ENCODE measurements around the gene PARVB.

PARVB gene

DNA sequence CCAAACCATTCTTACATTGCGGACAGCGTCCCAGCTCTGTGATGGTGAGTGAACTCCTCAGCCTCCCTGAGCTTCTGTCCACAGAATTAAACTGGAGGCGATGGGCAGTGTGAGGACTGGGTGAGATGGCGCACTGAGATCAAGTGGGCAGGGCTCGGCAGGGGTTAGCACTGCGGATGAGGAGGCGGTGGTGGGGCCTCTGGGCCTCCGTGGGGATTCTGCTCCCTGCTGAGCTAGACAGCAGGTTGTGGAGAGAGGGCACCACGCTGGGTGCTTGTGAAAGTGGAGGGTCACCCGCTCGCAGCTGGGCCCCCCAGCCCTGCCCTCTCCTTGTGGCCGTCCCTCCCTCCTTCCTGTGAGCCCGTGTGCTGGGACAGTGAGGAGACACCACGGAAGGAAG is 131.0 kb downstream of the PARVB start:
- Histone ChIP-seq H3K23ac (ENCODE audit: low read depth, low read length, poor library complexity) (no peak overlapping the region), H2AK5ac (ENCODE audit: low read depth, low read length) (peak overlapping the region; percentile 93), H2BK15ac (ENCODE audit: low read length) (peak overlapping the region; percentile 72), H4K8ac (ENCODE audit: low read depth, low read length) (no peak overlapping the region), H3K18ac (ENCODE audit: low read length) (peak overlapping the region; percentile 86), H4K91ac (ENCODE audit: low read depth, low read length, poor library complexity) (no peak overlapping the region), H2AFZ (ENCODE audit: low read length) (no peak overlapping the region), H3K27ac (replicated peaks; ENCODE audit: low read length) (no peak overlapping the region), H3K4me3 (ENCODE audit: low read length in 2 of 2) (no peak overlapping the region), H2BK120ac (ENCODE audit: low read depth, low read length) (peak overlapping the region; percentile 37), H3K79me1 (ENCODE audit: low read depth, low read length) (no peaks in the 10 kb centered on the region), H3K36me3 (replicated peaks in 1 of 2; ENCODE audit: control insufficient read depth in 2 of 2, insufficient read depth in 2 of 2, low read length in 2 of 2) (no peaks in the 10 kb centered on the region), H2BK12ac (ENCODE audit: low read length) (peak overlapping the region; percentile 19), H3K4me1 (ENCODE audit: control insufficient read depth in 2 of 2, insufficient read depth in 1 of 2, low read depth in 1 of 2, low read length in 2 of 2) (peaks cover 13 to 24% of the 10 kb centered on the region in 2 donors), H3K27me3 (ENCODE audit: control insufficient read depth in 3 of 3, insufficient read depth in 3 of 3, low read depth in 1 of 3, low read length in 3 of 3) (no peaks in the 10 kb centered on the region), H3K9ac (ENCODE audit: low read depth, low read length, poor library complexity) (no peak overlapping the region), H2BK5ac (ENCODE audit: low read length) (peak overlapping the region; percentile 43), H3K4ac (ENCODE audit: low read length) (peak overlapping the region; percentile 24), H3K14ac (ENCODE audit: low read length) (peak overlapping the region; percentile 73), H3K4me2 (ENCODE audit: insufficient read depth, low read length, poor library complexity, severe bottlenecking) (no peak overlapping the region), H3K9me3 (replicated peaks in 1 of 2; ENCODE audit: control insufficient read depth in 2 of 2, insufficient read depth in 1 of 2, low read depth in 1 of 2, low read length in 2 of 2) (no peaks in the 10 kb centered on the region)
- WGBS, 2 donors (ENCODE audit: extremely low coverage in 2 of 2, insufficient read length in 2 of 2, insufficient replicate concordance in 1 of 2) = no CpG with 5 or more reads among the region's 14 CpGs
- no peak for DNase-seq (ENCODE audit: low spot score)

DNA sequence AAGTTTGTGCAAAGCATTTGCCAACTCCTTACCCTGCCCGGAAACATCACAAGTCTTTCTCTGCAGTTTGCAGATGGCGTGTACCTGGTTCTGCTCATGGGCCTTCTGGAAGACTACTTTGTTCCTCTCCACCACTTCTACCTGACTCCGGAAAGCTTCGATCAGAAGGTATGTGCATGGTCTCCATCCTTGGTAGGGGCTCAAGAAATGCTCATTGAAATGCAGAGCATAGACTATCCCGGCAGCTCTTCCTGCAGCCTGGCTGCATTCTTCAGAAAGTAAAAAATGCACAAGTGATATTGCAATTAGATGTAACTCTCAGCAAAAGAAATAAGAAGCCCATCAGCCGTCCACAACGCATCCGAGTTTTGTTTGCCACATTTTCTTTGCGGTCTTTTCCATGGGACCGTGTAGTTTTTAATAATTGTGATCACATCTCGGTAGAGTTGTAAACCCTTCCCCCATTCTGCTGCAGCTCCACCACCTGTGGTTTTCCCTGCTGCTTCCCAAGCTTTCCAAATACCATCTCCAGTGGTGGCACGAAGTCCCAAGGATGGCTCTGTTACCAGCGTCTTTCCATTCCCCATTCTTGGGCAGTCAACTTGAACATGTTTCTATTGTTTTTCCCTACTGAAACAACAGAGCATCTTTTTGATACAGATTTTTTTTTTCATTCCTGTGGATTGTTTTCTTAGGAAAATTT is 134.0 kb downstream of the PARVB start:
- Histone ChIP-seq H3K27me3 (ENCODE audit: control insufficient read depth in 3 of 3, insufficient read depth in 3 of 3, low read depth in 1 of 3, low read length in 3 of 3) (no peaks in the 10 kb centered on the region), H3K36me3 (replicated peaks in 1 of 2; ENCODE audit: control insufficient read depth in 2 of 2, insufficient read depth in 2 of 2, low read length in 2 of 2) (no peaks in the 10 kb centered on the region), H3K4ac (ENCODE audit: low read length) (no peak overlapping the region), H2AK5ac (ENCODE audit: low read depth, low read length) (no peak overlapping the region), H3K4me3 (ENCODE audit: low read length in 2 of 2) (no peak overlapping the region), H2BK120ac (ENCODE audit: low read depth, low read length) (no peak overlapping the region), H3K9me3 (replicated peaks in 1 of 2; ENCODE audit: control insufficient read depth in 2 of 2, insufficient read depth in 1 of 2, low read depth in 1 of 2, low read length in 2 of 2) (no peaks in the 10 kb centered on the region), H3K4me1 (ENCODE audit: control insufficient read depth in 2 of 2, insufficient read depth in 1 of 2, low read depth in 1 of 2, low read length in 2 of 2) (peaks cover 16 to 24% of the 10 kb centered on the region in 2 donors), H2BK5ac (ENCODE audit: low read length) (no peak overlapping the region), H3K14ac (ENCODE audit: low read length) (no peak overlapping the region), H2BK15ac (ENCODE audit: low read length) (no peak overlapping the region), H3K23ac (ENCODE audit: low read depth, low read length, poor library complexity) (no peak overlapping the region), H2BK12ac (ENCODE audit: low read length) (no peak overlapping the region), H3K79me1 (ENCODE audit: low read depth, low read length) (no peaks in the 10 kb centered on the region), H3K27ac (replicated peaks; ENCODE audit: low read length) (no peak overlapping the region), H2AFZ (ENCODE audit: low read length) (no peak overlapping the region), H4K8ac (ENCODE audit: low read depth, low read length) (no peak overlapping the region), H4K91ac (ENCODE audit: low read depth, low read length, poor library complexity) (no peak overlapping the region), H3K4me2 (ENCODE audit: insufficient read depth, low read length, poor library complexity, severe bottlenecking) (no peak overlapping the region), H3K18ac (ENCODE audit: low read length) (no peak overlapping the region), H3K9ac (ENCODE audit: low read depth, low read length, poor library complexity) (no peak overlapping the region)
- no peak for DNase-seq (ENCODE audit: low spot score)
- WGBS, 2 donors (ENCODE audit: extremely low coverage in 2 of 2, insufficient read length in 2 of 2, insufficient replicate concordance in 1 of 2) = no CpG with 5 or more reads among the region's 13 CpGs

DNA sequence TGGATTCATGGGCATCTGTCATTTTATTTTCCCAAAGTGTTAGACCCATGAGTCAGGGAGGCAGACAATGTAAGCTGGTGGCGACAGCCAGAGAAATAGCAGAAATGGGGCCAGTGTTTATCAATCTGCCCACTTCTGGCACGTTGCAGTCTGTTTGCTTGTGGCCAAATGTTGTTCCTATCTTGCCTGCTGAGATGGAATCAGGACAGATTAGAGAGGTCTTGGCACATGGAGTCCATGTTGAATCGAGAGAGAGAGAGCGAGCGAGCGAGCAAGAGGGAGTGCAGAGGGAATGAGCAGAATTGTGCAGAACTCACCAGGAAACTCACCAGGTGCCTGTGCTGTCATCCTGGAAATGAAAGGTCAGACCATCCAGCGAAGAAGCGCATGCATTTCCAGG is 134.7 kb downstream of the PARVB start:
- no peak overlapping the region for H3K23ac ChIP-seq (ENCODE audit: low read depth, low read length, poor library complexity)
- no peak overlapping the region for H3K4me3 ChIP-seq (ENCODE audit: low read length in 2 of 2)
- no peak overlapping the region for H2BK120ac ChIP-seq (ENCODE audit: low read depth, low read length)
- no peak overlapping the region for H4K8ac ChIP-seq (ENCODE audit: low read depth, low read length)
- H2BK15ac ChIP-seq (ENCODE audit: low read length) = no peak overlapping the region
- H3K27ac ChIP-seq (replicated peaks; ENCODE audit: low read length) = no peak overlapping the region
- DNase-seq (ENCODE audit: low spot score) = no peak
- H2AFZ ChIP-seq (ENCODE audit: low read length) = peak overlapping the region; percentile 16
- no peak overlapping the region for H3K14ac ChIP-seq (ENCODE audit: low read length)
- H3K4me2 ChIP-seq (ENCODE audit: insufficient read depth, low read length, poor library complexity, severe bottlenecking) = no peak overlapping the region
- no peaks in the 10 kb centered on the region for H3K79me1 ChIP-seq (ENCODE audit: low read depth, low read length)
- H3K9me3 ChIP-seq (replicated peaks in 1 of 2; ENCODE audit: control insufficient read depth in 2 of 2, insufficient read depth in 1 of 2, low read depth in 1 of 2, low read length in 2 of 2) = no peaks in the 10 kb centered on the region
- H3K4me1 ChIP-seq (ENCODE audit: control insufficient read depth in 2 of 2, insufficient read depth in 1 of 2, low read depth in 1 of 2, low read length in 2 of 2) = peaks cover 16 to 21% of the 10 kb centered on the region in 2 donors
- no peak overlapping the region for H2BK12ac ChIP-seq (ENCODE audit: low read length)
- no peaks in the 10 kb centered on the region for H3K27me3 ChIP-seq (ENCODE audit: control insufficient read depth in 3 of 3, insufficient read depth in 3 of 3, low read depth in 1 of 3, low read length in 3 of 3)
- no peak overlapping the region for H2AK5ac ChIP-seq (ENCODE audit: low read depth, low read length)
- no peak overlapping the region for H4K91ac ChIP-seq (ENCODE audit: low read depth, low read length, poor library complexity)
- H2BK5ac ChIP-seq (ENCODE audit: low read length) = no peak overlapping the region
- no peak overlapping the region for H3K9ac ChIP-seq (ENCODE audit: low read depth, low read length, poor library complexity)
- no CpG with 5 or more reads among the region's 8 CpGs for WGBS, 2 donors (ENCODE audit: extremely low coverage in 2 of 2, insufficient read length in 2 of 2, insufficient replicate concordance in 1 of 2)
- no peaks in the 10 kb centered on the region for H3K36me3 ChIP-seq (replicated peaks in 1 of 2; ENCODE audit: control insufficient read depth in 2 of 2, insufficient read depth in 2 of 2, low read length in 2 of 2)
- H3K18ac ChIP-seq (ENCODE audit: low read length) = peak overlapping the region; percentile 32
- H3K4ac ChIP-seq (ENCODE audit: low read length) = no peak overlapping the region

DNA sequence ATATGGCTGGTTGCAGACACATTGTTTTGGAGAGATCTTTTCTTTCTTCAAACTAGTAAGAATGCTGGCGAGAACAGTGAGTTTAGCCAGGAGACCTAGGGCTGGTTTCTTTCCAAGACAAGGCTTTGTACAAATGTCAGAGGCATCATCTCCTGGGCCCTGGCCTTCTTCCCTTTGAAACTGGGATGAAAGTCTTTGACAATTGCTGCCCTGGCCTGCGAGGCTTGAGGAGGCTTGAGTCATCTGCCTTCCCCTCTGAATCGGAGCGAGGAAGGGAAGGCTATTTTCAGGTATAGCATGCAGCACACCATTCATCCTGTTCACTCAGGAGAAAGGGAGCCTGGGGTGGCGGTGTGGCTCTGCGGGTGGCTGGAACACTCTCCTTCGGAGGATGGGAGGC is 135.1 kb downstream of the PARVB start:
- H2AFZ ChIP-seq (ENCODE audit: low read length) = peak overlapping the region; percentile 16
- no peak overlapping the region for H2BK15ac ChIP-seq (ENCODE audit: low read length)
- H3K4me3 ChIP-seq (ENCODE audit: low read length in 2 of 2) = no peak overlapping the region
- H3K4me1 ChIP-seq (ENCODE audit: control insufficient read depth in 2 of 2, insufficient read depth in 1 of 2, low read depth in 1 of 2, low read length in 2 of 2) = peaks cover 16 to 19% of the 10 kb centered on the region in 2 donors
- H3K4ac ChIP-seq (ENCODE audit: low read length) = no peak overlapping the region
- H3K27me3 ChIP-seq (ENCODE audit: control insufficient read depth in 3 of 3, insufficient read depth in 3 of 3, low read depth in 1 of 3, low read length in 3 of 3) = no peaks in the 10 kb centered on the region
- H3K14ac ChIP-seq (ENCODE audit: low read length) = no peak overlapping the region
- no CpG with 5 or more reads among the region's 7 CpGs for WGBS, 2 donors (ENCODE audit: extremely low coverage in 2 of 2, insufficient read length in 2 of 2, insufficient replicate concordance in 1 of 2)
- no peak overlapping the region for H2BK120ac ChIP-seq (ENCODE audit: low read depth, low read length)
- H3K18ac ChIP-seq (ENCODE audit: low read length) = no peak overlapping the region
- no peak overlapping the region for H2BK5ac ChIP-seq (ENCODE audit: low read length)
- no peak overlapping the region for H4K91ac ChIP-seq (ENCODE audit: low read depth, low read length, poor library complexity)
- no peak for DNase-seq (ENCODE audit: low spot score)
- no peak overlapping the region for H2BK12ac ChIP-seq (ENCODE audit: low read length)
- H3K23ac ChIP-seq (ENCODE audit: low read depth, low read length, poor library complexity) = no peak overlapping the region
- H4K8ac ChIP-seq (ENCODE audit: low read depth, low read length) = no peak overlapping the region
- no peak overlapping the region for H3K4me2 ChIP-seq (ENCODE audit: insufficient read depth, low read length, poor library complexity, severe bottlenecking)
- no peaks in the 10 kb centered on the region for H3K36me3 ChIP-seq (replicated peaks in 1 of 2; ENCODE audit: control insufficient read depth in 2 of 2, insufficient read depth in 2 of 2, low read length in 2 of 2)
- no peak overlapping the region for H2AK5ac ChIP-seq (ENCODE audit: low read depth, low read length)
- no peaks in the 10 kb centered on the region for H3K9me3 ChIP-seq (replicated peaks in 1 of 2; ENCODE audit: control insufficient read depth in 2 of 2, insufficient read depth in 1 of 2, low read depth in 1 of 2, low read length in 2 of 2)
- no peak overlapping the region for H3K27ac ChIP-seq (replicated peaks; ENCODE audit: low read length)
- no peaks in the 10 kb centered on the region for H3K79me1 ChIP-seq (ENCODE audit: low read depth, low read length)
- H3K9ac ChIP-seq (ENCODE audit: low read depth, low read length, poor library complexity) = no peak overlapping the region

Measured in neuronal stem cell (in vitro differentiated cells).